Kidney (tissue), 14 donors: ENCODE results near the gene ROMO1. TPM values are rescaled to one million over a fixed set of nuclear protein-coding genes. Genes with fewer than 3 reads are reported as not detected.

ENCODE experiments used
- DNase-seq, 5 donors: peaks; one replicate each; pipeline ENCODE4 v3.0.0-alpha.2; 2013 to 2020
- FAIRE-seq: peaks from 2 replicates; lab custom pipeline; 2012; peaks lifted over from hg19 to GRCh38; lab: Jason Lieb, UNC
- H3K27ac ChIP-seq, 2 donors: one replicate each; pipeline ENCODE4 v1.7.0; 2013; ENCODE audit warnings: low read depth in 2 of 2, low read length in 2 of 2, inconsistent platforms in 1 of 2
- H3K27me3 ChIP-seq: one replicate; pipeline ENCODE4 v1.7.1; 2013; ENCODE audit warnings: low read length, inconsistent platforms; ENCODE audit not compliant: control insufficient read depth, insufficient read depth
- H3K36me3 ChIP-seq, 3 donors: one replicate each; pipeline versions ENCODE4 v1.7.0 to v1.7.1; 2013; ENCODE audit warnings: low read length in 3 of 3, control low read depth in 1 of 3, inconsistent platforms in 1 of 3; ENCODE audit not compliant: insufficient read depth in 3 of 3, control insufficient read depth in 2 of 3
- H3K4me1 ChIP-seq, 3 donors: one replicate each; pipeline versions ENCODE4 v1.7.0 to v1.7.1; 2013; ENCODE audit warnings: low read length in 3 of 3, inconsistent platforms in 1 of 3, low read depth in 1 of 3; ENCODE audit not compliant: control insufficient read depth in 2 of 3, insufficient read depth in 2 of 3
- H3K4me3 ChIP-seq, 3 donors: one replicate each; pipeline versions ENCODE4 v1.7.0 to v1.8.1; 2013; ENCODE audit warnings: low read length in 3 of 3, control low read depth in 1 of 3, inconsistent platforms in 1 of 3
- H3K9ac ChIP-seq, 3 donors: one replicate each; pipeline versions ENCODE4 v1.7.0 to v1.7.1; 2013; ENCODE audit warnings: low read length in 3 of 3, control low read depth in 1 of 3, inconsistent platforms in 1 of 3
- H3K9me3 ChIP-seq, 3 donors: one replicate each; pipeline versions ENCODE4 v1.7.0 to v1.7.1; 2013; ENCODE audit warnings: low read length in 3 of 3, control low read depth in 1 of 3, inconsistent platforms in 1 of 3; ENCODE audit not compliant: control insufficient read depth in 2 of 3, insufficient read depth in 1 of 3
- intact Hi-C: fragments of 100-400 bp; cut with DNase I; formaldehyde crosslinking; loops from one replicate; pipeline ENCODE4 v1.11.1; 2022
- polyA plus RNA-seq: library from polyadenylated mRNA; stranded (reverse); fragments of 350-450 nt; fragmentation: Illumina TruSeq; extraction: RNeasy Lipid Tissue Mini Kit (QIAGEN cat#74804); gene quantifications from one replicate; pipeline ENCODE4 v1.2.3, GENCODE V29; 2014; ENCODE audit warnings: low read depth, low replicate concordance; ENCODE audit not compliant: insufficient read depth
- total RNA-seq: library from RNA; stranded (reverse); fragmentation: NEBNext Ultra II Directional; extraction: Animal tissue kit (Norgen Biotek cat#: 25700); gene quantifications from one replicate; pipeline ENCODE4 v1.2.1, GENCODE V29; 2021
- TF ChIP-seq, protein P1 (sequence below): IDR thresholded peaks from 3 replicates; pipeline ENCODE4 v1.5.1; 2012; ENCODE audit warnings: mild to moderate bottlenecking, moderate library complexity, borderline replicate concordance; ENCODE audit not compliant: insufficient read depth; ENCODE audit errors: extremely low read depth
- donor health status: control.
- donor health status: control.
- donor health status: control.
- donor health status: control.
- donor health status: control.
- donor health status: DM: yes; HTN: yes; CAD: no.
- donor health status: Normal renal cell carcinoma (clear cell type).

The ROMO1 gene
- total and polyA plus RNA-seq, 2 donors from 2014 or later: 141 to 408 TPM

DNA sequence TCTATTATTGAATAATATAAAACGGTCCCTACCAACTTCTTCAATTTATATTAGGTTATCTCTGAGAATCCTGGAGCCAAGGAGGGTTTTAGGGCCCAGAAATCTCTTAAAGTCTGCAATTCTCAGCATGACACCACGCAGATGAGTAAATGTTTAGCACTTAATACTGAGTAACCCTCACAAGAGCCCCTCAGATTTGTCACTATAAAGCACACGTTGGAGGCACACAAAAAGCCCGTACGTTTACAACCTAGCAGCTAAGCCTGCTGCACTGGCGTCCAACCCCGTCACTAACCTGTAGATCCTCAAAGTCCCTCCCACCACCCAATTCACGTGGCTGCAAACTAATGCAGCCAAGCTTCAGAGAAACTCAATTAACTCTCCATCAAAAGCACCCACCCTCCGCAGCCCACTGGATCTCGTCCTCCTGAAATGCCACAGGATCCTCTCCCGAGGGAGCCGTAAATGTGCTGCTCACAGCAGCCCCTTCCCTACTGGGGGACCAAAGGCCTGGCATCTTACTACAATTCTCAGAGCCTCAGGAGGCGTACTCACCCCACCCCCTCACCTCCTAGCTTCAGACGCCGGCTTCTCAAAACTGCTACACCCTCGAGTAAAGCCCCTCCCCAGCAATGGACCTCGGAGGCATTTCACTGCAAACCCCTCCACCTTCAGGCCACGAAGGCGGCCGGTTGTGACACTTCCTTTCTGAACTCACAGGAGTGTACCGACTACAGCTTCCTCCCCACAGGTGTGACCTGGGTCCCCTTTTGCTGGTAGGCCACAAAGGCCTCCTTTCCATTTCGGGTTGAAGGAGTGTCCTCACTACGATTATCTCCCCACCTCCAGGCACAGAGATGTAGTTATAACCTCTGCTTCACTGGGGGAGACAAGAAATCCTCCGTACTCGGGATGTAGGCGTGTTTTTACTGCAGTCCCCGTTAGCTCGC lies 35.4 kb upstream of the ROMO1 start:
- intact Hi-C loops: no loop called here
- DNase-seq (peak; percentile 61 to 84 (median 77)), FAIRE-seq (no peak)
- Histone ChIP-seq H3K36me3 (peaks cover 0 to 6% (median 0%) of the 10 kb centered on the region in 3 donors), H3K4me3 (peak overlapping the region; percentile 86 to 95 (median 93)), H3K27ac (peak overlapping the region; percentile 98 to 99), H3K9me3 (no peaks in the 10 kb centered on the region), H3K9ac (peak overlapping the region; percentile 94 to 100 (median 99)), H3K27me3 (no peaks in the 10 kb centered on the region), H3K4me1 (peaks cover 0 to 19% (median 6%) of the 10 kb centered on the region in 3 donors)
- TF ChIP-seq, protein P1, sequence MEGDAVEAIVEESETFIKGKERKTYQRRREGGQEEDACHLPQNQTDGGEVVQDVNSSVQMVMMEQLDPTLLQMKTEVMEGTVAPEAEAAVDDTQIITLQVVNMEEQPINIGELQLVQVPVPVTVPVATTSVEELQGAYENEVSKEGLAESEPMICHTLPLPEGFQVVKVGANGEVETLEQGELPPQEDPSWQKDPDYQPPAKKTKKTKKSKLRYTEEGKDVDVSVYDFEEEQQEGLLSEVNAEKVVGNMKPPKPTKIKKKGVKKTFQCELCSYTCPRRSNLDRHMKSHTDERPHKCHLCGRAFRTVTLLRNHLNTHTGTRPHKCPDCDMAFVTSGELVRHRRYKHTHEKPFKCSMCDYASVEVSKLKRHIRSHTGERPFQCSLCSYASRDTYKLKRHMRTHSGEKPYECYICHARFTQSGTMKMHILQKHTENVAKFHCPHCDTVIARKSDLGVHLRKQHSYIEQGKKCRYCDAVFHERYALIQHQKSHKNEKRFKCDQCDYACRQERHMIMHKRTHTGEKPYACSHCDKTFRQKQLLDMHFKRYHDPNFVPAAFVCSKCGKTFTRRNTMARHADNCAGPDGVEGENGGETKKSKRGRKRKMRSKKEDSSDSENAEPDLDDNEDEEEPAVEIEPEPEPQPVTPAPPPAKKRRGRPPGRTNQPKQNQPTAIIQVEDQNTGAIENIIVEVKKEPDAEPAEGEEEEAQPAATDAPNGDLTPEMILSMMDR: no peak

DNA sequence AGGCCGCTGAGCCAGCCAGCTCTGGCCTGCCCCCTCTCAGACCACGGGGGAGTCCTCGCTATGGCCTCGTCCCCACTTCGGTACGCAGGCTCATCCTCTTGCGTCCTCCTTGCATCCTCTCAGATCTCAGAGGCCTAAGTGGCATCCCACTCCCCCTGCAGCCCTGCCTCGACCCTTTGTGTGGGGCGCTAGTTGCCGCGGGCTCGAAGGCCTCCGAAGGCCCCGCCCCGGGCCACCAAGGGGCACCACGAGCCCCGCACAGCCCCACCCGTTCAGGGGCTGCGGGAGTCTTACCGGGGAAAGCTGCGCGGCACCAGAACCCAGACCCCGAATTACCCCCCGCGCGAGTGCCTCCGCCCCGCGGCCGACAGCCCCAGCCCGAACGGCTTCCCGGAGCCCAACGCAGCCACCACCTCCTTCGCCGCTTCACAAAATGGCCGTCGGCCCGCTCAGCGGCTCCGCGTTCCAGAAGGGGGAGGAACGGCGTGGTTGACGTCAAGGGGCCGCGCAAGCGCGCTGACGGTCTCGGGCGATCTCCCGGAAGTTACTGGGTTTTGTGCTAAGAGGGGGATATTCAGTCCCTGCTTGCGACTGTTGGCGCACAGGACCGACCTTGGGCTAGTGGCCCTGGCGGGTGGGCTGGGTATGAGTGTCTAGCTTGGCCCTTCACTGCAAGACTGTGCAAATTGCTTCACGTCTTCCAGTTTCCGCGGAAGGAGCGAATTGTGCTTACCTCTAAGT lies 34.6 kb upstream of the ROMO1 start, which contains the start of the genes CPNE1 and RBM12:
CPNE1 (minus strand) TSS at position 435 of the 741 bp plus-strand sequence. CDS start 31,977 bp downstream, outside the sequence.
RBM12 (minus strand) TSS at position 435 of the 741 bp plus-strand sequence. CDS start 9,578 bp downstream, outside the sequence.
- no peak for FAIRE-seq
- H3K4me3 ChIP-seq: peak within 1 kb of the TSS; percentile 86 to 95 (median 93)
- DNase-seq: peak; percentile 95 to 98 (median 97)
- H3K27me3 ChIP-seq: no peaks in the 10 kb centered on the region
- H3K9me3 ChIP-seq: no peaks in the 10 kb centered on the region
- H3K9ac ChIP-seq: peak within 1 kb of the TSS; percentile 94 to 100 (median 99)
- peaks cover 0 to 14% (median 6%) of the 10 kb centered on the region in 3 donors for H3K36me3 ChIP-seq
- H3K27ac ChIP-seq: peak within 1 kb of the TSS; percentile 98 to 99
- H3K4me1 ChIP-seq: peaks cover 0 to 19% (median 6%) of the 10 kb centered on the region in 3 donors
- TF ChIP-seq, protein P1: no peak
- intact Hi-C loops: no loop called here

DNA sequence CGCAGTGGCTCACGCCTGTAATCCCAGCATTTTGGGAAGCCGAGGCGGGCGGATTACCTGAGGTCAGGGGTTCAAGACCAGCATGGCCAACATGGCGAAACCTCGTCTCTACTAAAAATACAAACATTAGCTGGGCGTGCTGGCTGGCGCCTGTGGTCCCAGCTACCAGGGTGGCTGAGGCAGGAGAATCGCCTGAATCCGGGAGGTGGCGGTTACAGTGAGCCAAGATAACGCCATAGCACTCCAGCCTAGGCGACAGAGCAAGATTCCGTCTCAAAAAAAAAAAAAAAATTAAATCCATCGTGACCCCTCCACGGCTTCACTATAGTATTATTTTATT lies 33.3 kb upstream of the ROMO1 start:
- TF ChIP-seq, protein P1: no peak
- no peak overlapping the region for H3K4me3 ChIP-seq
- no peaks in the 10 kb centered on the region for H3K9me3 ChIP-seq
- intact Hi-C loops: no loop called here
- no peak for FAIRE-seq
- H3K36me3 ChIP-seq: peaks cover 0 to 27% (median 18%) of the 10 kb centered on the region in 3 donors
- H3K27ac ChIP-seq: no peak overlapping the region
- H3K4me1 ChIP-seq: peaks cover 0 to 7% (median 6%) of the 10 kb centered on the region in 3 donors
- H3K9ac ChIP-seq: no peak overlapping the region
- no peaks in the 10 kb centered on the region for H3K27me3 ChIP-seq
- DNase-seq: peak in 1 of 5 donors; percentile 37
